WTC11 (cell line): ENCODE measurements around the gene PER3. TPM values are rescaled to one million over a fixed set of nuclear protein-coding genes. Genes with fewer than 3 reads are reported as not detected.

ENCODE experiments used
- ATAC-seq: fragments of 200-7000 bp; cut with Tn5 transposase; 2 replicates; pipeline ENCODE4 v1.10.0; 2021; ENCODE audit warnings: mild to moderate bottlenecking, moderate library complexity
- CTCF ChIA-PET: fragments of 300-600 bp; sonication (Branson Sonifier 250); formaldehyde crosslinking; loops from one replicate; lab custom pipeline; 2021; ENCODE audit warnings: antibody characterized with exemption; lab: Charles Lee
- POLR2A ChIA-PET: fragments of 350-600 bp; sonication (Branson Sonifier 250); formaldehyde crosslinking; loops from one replicate; lab custom pipeline; 2021; ENCODE audit warnings: antibody characterized with exemption; lab: Charles Lee
- DNase-seq: peaks from one replicate; pipeline ENCODE4 v3.0.0; 2021; ENCODE audit warnings: low spot score
- H3K27ac Mint-ChIP-seq: 2 replicates; pipeline ENCODE4 v1.8.0; 2021; ENCODE audit warnings: mixed read lengths
- H3K27me3 Mint-ChIP-seq: 2 replicates; pipeline ENCODE4 v1.8.0; 2021; ENCODE audit warnings: low read depth, mild to moderate bottlenecking, moderate library complexity, mixed read lengths
- H3K36me3 Mint-ChIP-seq: 2 replicates; pipeline ENCODE4 v1.8.0; 2021; ENCODE audit warnings: mixed read lengths
- H3K4me1 Mint-ChIP-seq: 2 replicates; pipeline ENCODE4 v1.8.0; 2022; ENCODE audit warnings: mixed read lengths
- H3K4me3 Mint-ChIP-seq: 2 replicates; pipeline ENCODE4 v1.8.0; 2021; ENCODE audit warnings: mild to moderate bottlenecking, moderate library complexity, mixed read lengths
- H3K9me3 Mint-ChIP-seq: 2 replicates; pipeline ENCODE4 v1.8.0; 2021; ENCODE audit warnings: mixed read lengths
- AR ChIP-seq: fragments of 250-450 bp; sonication (Bioruptor Pico); IDR thresholded peaks from 2 replicates; pipeline ENCODE4 v1.9.0; 2021; ENCODE audit warnings: mild to moderate bottlenecking
- CDX4 ChIP-seq: fragments of 250-450 bp; sonication (Bioruptor Pico); IDR thresholded peaks from 2 replicates; pipeline ENCODE4 v1.9.0; 2021; ENCODE audit warnings: moderate library complexity, mild to moderate bottlenecking, inconsistent platforms, borderline replicate concordance
- CREB1 ChIP-seq: sonication (generic); formaldehyde crosslinking; IDR thresholded peaks from 2 replicates; pipeline ENCODE4 v1.8.0; 2023; ENCODE audit warnings: mild to moderate bottlenecking, missing genetic modification reagents
- FOXJ3 ChIP-seq: sonication (generic); formaldehyde crosslinking; IDR thresholded peaks from 2 replicates; pipeline ENCODE4 v1.9.0; 2021; ENCODE audit warnings: missing genetic modification reagents, mild to moderate bottlenecking, borderline replicate concordance
- FOXP1 ChIP-seq: sonication (generic); formaldehyde crosslinking; IDR thresholded peaks from 2 replicates; pipeline ENCODE4 v1.8.0; 2022; ENCODE audit warnings: missing genetic modification reagents, mild to moderate bottlenecking, moderate library complexity, borderline replicate concordance
- IRF1 ChIP-seq: sonication (generic); formaldehyde crosslinking; IDR thresholded peaks from 2 replicates; pipeline ENCODE4 v1.8.0; 2023; ENCODE audit warnings: missing genetic modification reagents
- MAX ChIP-seq: sonication (generic); formaldehyde crosslinking; IDR thresholded peaks from 2 replicates; pipeline ENCODE4 v1.8.0; 2022; ENCODE audit warnings: mild to moderate bottlenecking, missing genetic modification reagents
- MLX ChIP-seq: sonication (generic); formaldehyde crosslinking; IDR thresholded peaks from 2 replicates; pipeline ENCODE4 v1.8.1; 2023; ENCODE audit warnings: mild to moderate bottlenecking, missing genetic modification reagents, moderate library complexity
- NFATC4 ChIP-seq: fragments of 250-450 bp; sonication (Bioruptor Pico); IDR thresholded peaks from 2 replicates; pipeline ENCODE4 v1.9.0; 2021; ENCODE audit warnings: mild to moderate bottlenecking
- NR1H2 ChIP-seq: sonication (generic); formaldehyde crosslinking; IDR thresholded peaks from 2 replicates; pipeline ENCODE4 v1.9.0; 2021; ENCODE audit warnings: mild to moderate bottlenecking, moderate library complexity, missing genetic modification reagents
- PRDM15 ChIP-seq: sonication (generic); formaldehyde crosslinking; IDR thresholded peaks from 2 replicates; pipeline ENCODE4 v1.8.0; 2022; ENCODE audit warnings: missing genetic modification reagents
- RORB ChIP-seq: fragments of 250-450 bp; sonication (Bioruptor Pico); IDR thresholded peaks from 2 replicates; pipeline ENCODE4 v1.9.0; 2021; ENCODE audit warnings: mild to moderate bottlenecking
- STAT6 ChIP-seq: sonication (generic); formaldehyde crosslinking; conservative IDR thresholded peaks from 2 replicates; pipeline ENCODE4 v1.8.1; 2023; ENCODE audit warnings: mild to moderate bottlenecking, low read depth, missing genetic modification reagents, moderate library complexity
- TCF7 ChIP-seq: sonication (generic); formaldehyde crosslinking; IDR thresholded peaks from 2 replicates; pipeline ENCODE4 v1.8.0; 2022; ENCODE audit warnings: mild to moderate bottlenecking, low read depth, missing genetic modification reagents, moderate library complexity
- ZMAT4 ChIP-seq: fragments of 250-450 bp; sonication (Bioruptor Pico); IDR thresholded peaks from 2 replicates; pipeline ENCODE4 v1.9.0; 2021; ENCODE audit warnings: mild to moderate bottlenecking
- ZNF138 ChIP-seq: sonication (generic); formaldehyde crosslinking; conservative IDR thresholded peaks from 2 replicates; pipeline ENCODE4 v1.8.1; 2022; ENCODE audit warnings: mild to moderate bottlenecking, moderate library complexity, missing genetic modification reagents
- ZNF263 ChIP-seq: sonication (generic); formaldehyde crosslinking; IDR thresholded peaks from 2 replicates; pipeline ENCODE4 v1.8.1; 2022; ENCODE audit warnings: low read depth, mild to moderate bottlenecking, moderate library complexity, missing genetic modification reagents
- ZNF416 ChIP-seq: fragments of 250-450 bp; sonication (Bioruptor Pico); IDR thresholded peaks from 2 replicates; pipeline ENCODE4 v1.9.0; 2021; ENCODE audit warnings: mild to moderate bottlenecking, inconsistent platforms
- total RNA-seq: library from RNA; stranded (reverse); gene quantifications from 3 replicates; pipeline ENCODE4 v1.2.3, GENCODE V29; 2021

PER3 gene
- total RNA-seq, 1 experiment from 2014 or later: 8.5 TPM

- H3K36me3 Mint-ChIP-seq: peaks cover 48% of the 10 kb centered on the region
- H3K4me3 Mint-ChIP-seq: peak overlapping the region; percentile 45
- H3K27ac Mint-ChIP-seq: no peak overlapping the region
- peak; percentile 21 for DNase-seq
- peaks cover 14% of the 10 kb centered on the region for H3K27me3 Mint-ChIP-seq
- peaks cover 14% of the 10 kb centered on the region for H3K9me3 Mint-ChIP-seq
- peaks cover 10% of the 10 kb centered on the region for H3K4me1 Mint-ChIP-seq
- TF ChIP-seq ZNF263 (CRISPR knock-in tag) (no peak), FOXP1 (CRISPR knock-in tag) (no peak), ZMAT4 (CRISPR knock-in tag) (no peak), TCF7 (CRISPR knock-in tag) (peak; percentile 7; the same call in 1 of the 2 replicates), ZNF416 (0 out of 2 replicates have a peak, but pooled peaks have one; percentile 54), IRF1 (CRISPR knock-in tag) (no peak), PRDM15 (CRISPR knock-in tag) (peak; percentile 61; the same call in 1 of the 2 replicates), MAX (CRISPR knock-in tag) (0 out of 2 replicates have a peak, but pooled peaks have one; percentile 25)
- ATAC-seq: no peak
- ChIA-PET POLR2A (no interaction called here), CTCF (interaction anchor here (1.3 kb wide), 1 partner anchor 23 kb away, joined by 6 read pairs; no protein-coding TSS in a partner anchor)
Observed at GRCh38 chr1:7784492-7785071, 491 bp downstream of the PER3 start.

- DNase-seq (no peak), ATAC-seq (no peak)
- peaks cover 10% of the 10 kb centered on the region for H3K4me1 Mint-ChIP-seq
- H3K9me3 Mint-ChIP-seq: peaks cover 20% of the 10 kb centered on the region
- H3K36me3 Mint-ChIP-seq: peaks cover 53% of the 10 kb centered on the region
- H3K27me3 Mint-ChIP-seq: peaks cover 14% of the 10 kb centered on the region
- H3K4me3 Mint-ChIP-seq: peak overlapping the region; percentile 45
- no peak overlapping the region for H3K27ac Mint-ChIP-seq
- CTCF ChIA-PET: no interaction called here
- POLR2A ChIA-PET: no interaction called here
- TF ChIP-seq STAT6 (CRISPR knock-in tag) (no peak), NFATC4 (no peak), IRF1 (CRISPR knock-in tag) (no peak), MLX (CRISPR knock-in tag) (no peak), FOXJ3 (no peak), AR (CRISPR knock-in tag) (no peak), NR1H2 (CRISPR knock-in tag) (no peak), RORB (CRISPR knock-in tag) (no peak), CDX4 (no peak), ZNF138 (CRISPR knock-in tag) (no peak), CREB1 (CRISPR knock-in tag) (no peak)
Observed at GRCh38 chr1:7785108-7785507, 1.0 kb downstream of the PER3 start.
